Fibroblast of skin of left biceps (primary cell): ENCODE results near the gene UBTD2.
A peak's percentile ranks its signal among the peaks of the same experiment; 100 is the strongest.

Source experiments
- DNase-seq, 2 experiments: peaks; one replicate each; pipeline ENCODE4 v3.0.0-alpha.2; 2013; ENCODE audit warnings: low read depth in 2 of 2

The UBTD2 gene

GRCh38 chr5:172194985-172195774, 88.4 kb downstream of the UBTD2 start:
- no peak for DNase-seq

DNA sequence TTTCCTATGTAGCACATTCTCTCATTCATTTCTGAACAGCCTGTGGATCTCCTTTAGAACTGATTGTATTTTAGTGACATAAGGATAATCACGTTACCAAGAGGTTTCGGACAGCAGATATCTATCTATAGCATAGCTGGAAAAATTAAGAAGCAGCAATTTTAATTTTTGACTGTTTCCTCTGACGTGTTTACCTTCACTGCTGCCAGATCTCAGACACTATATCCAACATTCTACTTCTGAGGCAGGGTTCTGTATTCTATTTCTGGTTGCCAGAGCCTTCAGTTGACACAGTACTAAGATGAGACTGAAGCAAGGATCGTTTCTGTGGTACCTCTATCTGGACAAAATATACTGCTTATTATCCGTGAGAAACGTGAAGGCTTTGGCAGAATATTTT, 89.7 kb downstream of the UBTD2 start, which contains the start of gene EFCAB9:
Gene EFCAB9 (plus strand): TSS at position 301 of the 400 bp plus-strand sequence. CDS start 1 bp downstream, at position 302.
- DNase-seq: no peak

GRCh38 chr5:172189693-172190296, 93.8 kb downstream of the UBTD2 start:
- DNase-seq: no peak

GRCh38 chr5:172188893-172189692, 94.5 kb downstream of the UBTD2 start:
- no peak for DNase-seq

- peak; percentile 76 to 81 for DNase-seq
Observed at GRCh38 chr5:172188033-172188892, 95.3 kb downstream of the UBTD2 start, which contains the start of gene STK10. TSS of gene STK10 (minus strand) at chr5:172188224. CDS start at chr5:172188042, 182 bp downstream.

- peak in 1 of 2 experiments; percentile 25 for DNase-seq
Observed at GRCh38 chr5:172187118-172188032, 96.2 kb downstream of the UBTD2 start.

- DNase-seq: no peak
Observed at GRCh38 chr5:172186114-172186695, 97.4 kb downstream of the UBTD2 start.

DNA sequence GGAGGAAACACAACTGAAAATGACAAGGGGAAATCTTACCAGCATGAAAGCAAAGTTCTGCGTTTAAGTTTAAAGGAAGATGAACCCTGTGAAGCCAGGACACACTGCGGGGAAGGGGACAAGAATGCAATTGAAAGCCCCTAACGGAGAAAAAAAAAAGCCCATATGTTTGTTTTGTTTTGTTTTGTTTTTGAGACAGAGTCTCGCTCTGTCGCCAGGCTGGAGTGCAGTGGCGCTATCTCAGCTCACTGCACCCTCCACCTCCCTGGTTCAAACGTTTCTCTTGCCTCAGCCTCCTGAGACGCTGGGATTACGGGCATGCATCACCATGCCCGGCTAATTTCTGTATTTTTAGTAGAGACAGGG, 98.5 kb downstream of the UBTD2 start:
- no peak for DNase-seq

DNA sequence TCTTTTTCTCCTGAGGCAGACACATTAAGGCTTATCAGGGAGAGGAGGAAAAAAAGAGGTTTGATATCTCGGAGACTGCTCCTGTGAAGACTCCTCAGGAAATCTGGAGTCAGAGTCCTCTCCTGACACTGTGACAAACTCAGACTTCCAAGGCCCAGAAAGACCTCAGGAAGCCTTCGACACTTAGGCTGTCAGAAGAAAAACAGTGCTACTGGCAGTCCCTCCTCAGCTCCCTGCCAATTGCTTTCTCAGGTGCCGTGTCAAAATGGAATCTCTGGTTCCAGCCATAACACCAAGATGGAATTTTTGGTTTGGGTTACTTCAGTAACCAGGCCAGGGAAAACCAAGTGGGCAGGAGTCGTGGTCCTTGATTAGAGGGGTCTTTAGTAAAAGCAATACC, 99.7 kb downstream of the UBTD2 start:
- no peak for DNase-seq

DNA sequence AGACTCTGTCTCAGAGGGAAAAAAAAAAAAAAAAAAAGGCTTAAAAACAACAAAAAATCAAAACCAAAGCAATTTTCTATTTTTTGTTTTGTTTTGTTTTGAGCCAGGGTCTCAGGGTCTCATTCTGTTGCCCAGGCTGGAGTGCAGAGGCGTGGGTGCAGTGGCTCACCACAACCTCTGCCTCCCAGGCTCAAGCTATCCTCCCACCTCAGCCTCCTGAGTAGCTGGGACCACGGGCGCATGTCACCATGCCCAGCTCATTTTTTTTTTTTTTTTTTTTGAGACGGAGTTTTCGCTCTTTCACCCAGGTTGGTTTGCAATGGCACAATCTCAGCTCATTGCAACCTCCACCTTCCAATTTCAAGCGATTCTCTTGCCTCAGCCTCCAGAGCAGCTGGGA, 101.3 kb downstream of the UBTD2 start:
- no peak for DNase-seq

GRCh38 chr5:172180936-172181335, 102.6 kb downstream of the UBTD2 start:
- no peak for DNase-seq

GRCh38 chr5:172178991-172179989, 104.3 kb downstream of the UBTD2 start:
- DNase-seq: no peak

DNA sequence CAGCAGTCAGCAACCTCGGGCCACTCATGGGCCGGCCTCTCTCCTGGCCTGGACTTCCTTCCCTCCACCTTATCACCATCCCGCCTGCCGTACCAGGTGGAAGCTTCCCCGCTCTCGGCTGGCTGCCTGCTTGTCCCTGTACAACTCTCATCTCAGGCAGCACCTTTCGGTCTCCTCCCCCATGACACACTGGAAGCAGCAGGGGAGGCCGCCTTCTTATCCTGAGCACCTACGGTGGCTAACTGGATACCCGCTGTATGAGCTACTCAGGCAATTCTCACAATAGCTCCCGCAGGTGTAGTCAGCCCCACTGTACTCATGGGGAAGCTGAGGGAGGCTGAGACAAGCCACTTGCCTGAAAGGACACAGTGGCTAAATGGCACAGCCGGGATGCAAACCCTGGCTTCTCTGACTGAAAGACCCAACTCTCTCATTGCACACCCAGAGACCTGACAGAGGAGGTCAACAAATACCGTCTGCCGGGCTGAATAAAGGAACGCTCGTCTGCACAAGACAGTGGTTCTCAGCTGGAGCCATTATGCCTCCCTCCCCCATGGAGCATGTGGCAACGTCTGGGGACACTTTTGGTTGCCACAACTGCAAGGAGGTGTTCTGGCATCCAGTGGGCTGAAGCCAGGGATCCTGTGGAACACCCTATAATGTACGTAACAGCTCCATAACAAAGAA, 105.1 kb downstream of the UBTD2 start:
- no peak for DNase-seq

GRCh38 chr5:172177176-172177575, 106.4 kb downstream of the UBTD2 start:
- no peak for DNase-seq

GRCh38 chr5:172175263-172175719, 108.3 kb downstream of the UBTD2 start:
- DNase-seq: no peak

DNA sequence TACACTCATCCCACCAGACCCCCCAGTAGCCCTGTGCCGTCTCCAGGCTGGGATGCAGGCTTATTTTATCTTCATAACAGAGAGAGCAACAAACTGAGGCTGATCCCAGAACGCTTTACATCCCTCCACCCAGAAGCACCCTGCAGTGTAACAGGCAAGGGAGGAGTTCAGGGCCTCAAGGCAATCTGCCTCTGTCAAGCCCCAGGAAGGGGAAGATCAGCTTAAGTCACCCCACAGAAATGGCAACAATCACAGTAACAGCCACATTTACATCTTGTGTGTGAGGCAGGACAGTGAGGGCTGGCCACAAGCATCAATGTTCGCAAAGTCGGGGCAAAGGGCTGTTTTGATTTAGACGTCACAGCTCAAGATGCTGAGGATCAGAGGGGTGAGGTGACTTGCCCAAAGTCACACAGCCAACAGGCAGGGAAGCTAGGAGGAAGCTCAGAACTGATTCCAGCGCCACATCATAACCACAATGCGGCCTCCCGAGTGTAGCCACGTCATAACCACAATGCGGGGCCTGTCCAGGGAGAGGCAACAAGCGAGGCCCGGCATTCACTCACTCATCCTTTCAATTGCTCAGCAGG, 109.9 kb downstream of the UBTD2 start:
- DNase-seq: peak in 1 of 2 experiments; percentile 11

GRCh38 chr5:172172912-172173563, 110.5 kb downstream of the UBTD2 start:
- DNase-seq: no peak
